ENCODE results near the gene FBN1.

- TF ChIP-seq POLR2A (IDR thresholded peaks at IDR 0.05) (no peak), CTCF (IDR thresholded peaks at IDR 0.05) (no peak), POLR2AphosphoS5 (IDR thresholded peaks at IDR 0.05) (no peak), EP300 (IDR thresholded peaks at IDR 0.05; ENCODE audit: low read depth) (no peak)
Measured at GRCh38 chr15:48683991-48684765, 38.7 kb upstream of the FBN1 start.
